Keratinocyte (primary cell): Measurements from ENCODE around the gene GTF2A1L. TPM values are rescaled to one million over a fixed set of nuclear protein-coding genes. Genes with fewer than 3 reads are reported as not detected.

Experiments used
- DNase-seq: peaks from one replicate; pipeline ENCODE4 v3.0.0-alpha.2; 2011; ENCODE audit warnings: low read depth, missing footprints, low spot score
- FAIRE-seq: peaks from 2 replicates; lab custom pipeline; 2011; peaks lifted over from hg19 to GRCh38; lab: Jason Lieb, UNC
- H2AFZ ChIP-seq: 2 replicates; pipeline ENCODE4 v1.6.0; 2012; ENCODE audit warnings: low read length, control low read depth, inconsistent platforms; ENCODE audit not compliant: control insufficient read depth
- H3K27ac ChIP-seq: 2 replicates; pipeline ENCODE4 v1.5.1; 2011; ENCODE audit warnings: low read length; ENCODE audit not compliant: control insufficient read depth, insufficient read depth
- H3K27me3 ChIP-seq: 3 replicates; pipeline ENCODE4 v1.6.0; 2011; ENCODE audit warnings: low read length; ENCODE audit not compliant: control insufficient read depth, insufficient read depth; ENCODE audit errors: extremely low read depth
- H3K36me3 ChIP-seq, 2 experiments: 2 replicates in 1 of 2; 3 replicates in 1 of 2; pipeline ENCODE4 v1.5.1; 2011; ENCODE audit warnings: low read length in 2 of 2, mild to moderate bottlenecking in 1 of 2; ENCODE audit not compliant: control insufficient read depth in 2 of 2, insufficient read depth in 2 of 2; ENCODE audit errors: extremely low read depth in 1 of 2
- H3K4me1 ChIP-seq: 3 replicates; pipeline ENCODE4 v1.5.1; 2011; ENCODE audit warnings: low read length; ENCODE audit not compliant: control insufficient read depth, insufficient read depth; ENCODE audit errors: extremely low read depth
- H3K4me2 ChIP-seq: 3 replicates; pipeline ENCODE4 v1.6.0; 2011; ENCODE audit warnings: low read depth, low read length; ENCODE audit not compliant: control insufficient read depth, insufficient read depth; ENCODE audit errors: extremely low read depth
- H3K4me3 ChIP-seq, 3 experiments: fragments of 200-600 bp in 1 of 3; sonication (generic) in 1 of 3; 2 replicates in 2 of 3; 3 replicates in 1 of 3; pipeline ENCODE4 v1.5.1; 2011 to 2016; ENCODE audit warnings: low read length in 3 of 3, mild to moderate bottlenecking in 3 of 3, control low read depth in 2 of 3, inconsistent platforms in 1 of 3, low read depth in 1 of 3, mixed read lengths in 1 of 3, mixed run types in 1 of 3, moderate library complexity in 1 of 3; ENCODE audit not compliant: control insufficient read depth in 2 of 3, insufficient read depth in 2 of 3; ENCODE audit errors: extremely low read depth in 1 of 3
- H3K79me2 ChIP-seq: 2 replicates; pipeline ENCODE4 v1.6.0; 2012; ENCODE audit warnings: low read length; ENCODE audit not compliant: control insufficient read depth, insufficient read depth
- H3K9ac ChIP-seq: 3 replicates; pipeline ENCODE4 v1.6.0; 2011; ENCODE audit warnings: low read length; ENCODE audit not compliant: control insufficient read depth, insufficient read depth; ENCODE audit errors: extremely low read depth
- H3K9me1 ChIP-seq: 3 replicates; pipeline ENCODE4 v1.6.0; 2011; ENCODE audit warnings: low read length; ENCODE audit not compliant: control insufficient read depth, insufficient read depth; ENCODE audit errors: extremely low read depth
- H3K9me3 ChIP-seq: 2 replicates; pipeline ENCODE4 v1.5.1; 2012; ENCODE audit warnings: low read depth, low read length; ENCODE audit not compliant: control insufficient read depth
- H4K20me1 ChIP-seq: 3 replicates; pipeline ENCODE4 v1.6.0; 2011; ENCODE audit warnings: low read length; ENCODE audit not compliant: control insufficient read depth, insufficient read depth; ENCODE audit errors: extremely low read depth
- EZH2 ChIP-seq: IDR thresholded peaks from one replicate; pipeline ENCODE4 v1.6.1; 2012; ENCODE audit warnings: inconsistent platforms, mild to moderate bottlenecking, low read length, moderate library complexity
- dilution Hi-C: fragments of 300-500 bp; cut with MboI; formaldehyde crosslinking; loops from one replicate; pipeline ENCODE4 v1.7.0; 2020; ENCODE audit warnings: low sequenced_read_pairs; ENCODE audit not compliant: extremely low pct_ligation_motif_present
- polyA plus RNA-seq, 5 experiments: library from polyadenylated mRNA; depleted of rRNA in 3 of 5; stranded (reverse) in 3 of 5; stranded (forward) in 1 of 5; unstranded in 1 of 5; fragments of >200 nt; gene quantifications; 1 replicate in 1 of 5; 2 replicates in 3 of 5; 3 replicates in 1 of 5; pipeline versions ENCODE4 v1.2.1 to v1.2.3, GENCODE V29; 2011 to 2012; ENCODE audit warnings: missing spikeins in 2 of 5, low read depth in 1 of 5, low replicate concordance in 1 of 5
- TF ChIP-seq, protein P1 (sequence below), 3 experiments: IDR thresholded peaks in 1 of 3; conservative IDR thresholded peaks in 1 of 3; optimal IDR thresholded peaks in 1 of 3; 2 replicates in 2 of 3; 3 replicates in 1 of 3; pipeline versions ENCODE3 to v1.5.1; 2011; ENCODE audit warnings: low read length in 3 of 3, mild to moderate bottlenecking in 3 of 3, moderate library complexity in 2 of 3, control low read depth in 1 of 3, inconsistent platforms in 1 of 3; ENCODE audit not compliant: insufficient read depth in 2 of 3; ENCODE audit errors: extremely low read depth in 1 of 3

GTF2A1L gene
- polyA plus RNA-seq, 1 donor (not counting 4 experiments of a cell fraction or from before 2014, with no cell fraction given), result not detected

DNA sequence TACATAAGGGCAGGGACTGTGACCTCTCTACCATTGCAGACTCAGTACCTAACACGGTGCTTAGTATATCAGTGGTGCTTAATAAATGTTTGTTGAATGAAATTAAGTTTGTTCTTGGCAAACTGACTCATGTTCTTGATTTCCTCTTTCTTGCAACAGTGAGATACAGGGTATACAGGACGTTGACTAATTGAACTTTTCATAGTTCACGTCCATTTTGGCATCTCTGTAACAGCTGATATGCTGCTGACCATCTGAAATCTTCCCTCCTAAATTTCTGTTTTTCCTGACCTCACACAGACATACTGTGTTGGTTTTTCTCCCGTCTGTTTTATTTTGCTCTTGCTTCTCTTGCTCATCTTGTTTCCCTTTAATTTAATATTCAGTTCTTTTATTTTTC, 93.7 kb downstream of the GTF2A1L start:
- no peak overlapping the region for H3K4me3 ChIP-seq
- no peaks in the 10 kb centered on the region for H4K20me1 ChIP-seq
- dilution Hi-C loops, result no loop called here
- H3K9ac ChIP-seq, result no peak overlapping the region
- H3K4me2 ChIP-seq, result no peak overlapping the region
- no peaks in the 10 kb centered on the region for H3K9me3 ChIP-seq
- FAIRE-seq (no peak), DNase-seq (no peak)
- no peaks in the 10 kb centered on the region for H3K4me1 ChIP-seq
- H3K36me3 ChIP-seq, result no peaks in the 10 kb centered on the region
- H3K79me2 ChIP-seq, result no peaks in the 10 kb centered on the region
- H3K9me1 ChIP-seq, result no peaks in the 10 kb centered on the region
- H3K27ac ChIP-seq, result no peak overlapping the region
- H3K27me3 ChIP-seq, result no peaks in the 10 kb centered on the region
- TF ChIP-seq EZH2, result no peak
- TF ChIP-seq, protein P1, sequence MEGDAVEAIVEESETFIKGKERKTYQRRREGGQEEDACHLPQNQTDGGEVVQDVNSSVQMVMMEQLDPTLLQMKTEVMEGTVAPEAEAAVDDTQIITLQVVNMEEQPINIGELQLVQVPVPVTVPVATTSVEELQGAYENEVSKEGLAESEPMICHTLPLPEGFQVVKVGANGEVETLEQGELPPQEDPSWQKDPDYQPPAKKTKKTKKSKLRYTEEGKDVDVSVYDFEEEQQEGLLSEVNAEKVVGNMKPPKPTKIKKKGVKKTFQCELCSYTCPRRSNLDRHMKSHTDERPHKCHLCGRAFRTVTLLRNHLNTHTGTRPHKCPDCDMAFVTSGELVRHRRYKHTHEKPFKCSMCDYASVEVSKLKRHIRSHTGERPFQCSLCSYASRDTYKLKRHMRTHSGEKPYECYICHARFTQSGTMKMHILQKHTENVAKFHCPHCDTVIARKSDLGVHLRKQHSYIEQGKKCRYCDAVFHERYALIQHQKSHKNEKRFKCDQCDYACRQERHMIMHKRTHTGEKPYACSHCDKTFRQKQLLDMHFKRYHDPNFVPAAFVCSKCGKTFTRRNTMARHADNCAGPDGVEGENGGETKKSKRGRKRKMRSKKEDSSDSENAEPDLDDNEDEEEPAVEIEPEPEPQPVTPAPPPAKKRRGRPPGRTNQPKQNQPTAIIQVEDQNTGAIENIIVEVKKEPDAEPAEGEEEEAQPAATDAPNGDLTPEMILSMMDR (optimal IDR thresholded peaks at IDR 0.05 in 1 of 3, IDR thresholded peaks at IDR 0.05 in 1 of 3, conservative IDR thresholded peaks at IDR 0.05 in 1 of 3; ENCODE audit: extremely low read depth in 1 of 3, insufficient read depth in 2 of 3, low read length in 3 of 3), result no peak
- no peak overlapping the region for H2AFZ ChIP-seq

DNA sequence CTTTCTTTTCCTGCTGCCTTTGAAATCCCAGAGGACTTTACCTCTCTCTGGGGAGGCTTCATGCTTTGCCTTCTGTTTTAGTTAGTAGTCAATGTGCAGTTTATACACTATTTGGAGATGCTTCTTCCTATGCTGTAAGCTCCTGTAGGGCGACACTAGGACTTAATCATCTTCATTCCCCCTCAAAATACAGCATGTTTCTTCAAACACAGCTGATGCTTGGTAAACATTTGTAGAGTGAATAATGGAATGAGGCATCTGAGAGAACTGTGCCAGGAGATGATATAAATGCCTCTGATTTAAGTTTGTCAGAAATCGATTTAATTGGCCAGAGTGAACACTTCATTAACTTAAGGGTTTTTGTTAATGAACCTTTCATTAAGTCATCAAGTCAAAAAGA, 94.5 kb downstream of the GTF2A1L start:
- Histone ChIP-seq H3K4me1 (no peaks in the 10 kb centered on the region), H3K27ac (no peak overlapping the region), H3K9ac (no peak overlapping the region), H3K27me3 (no peaks in the 10 kb centered on the region), H3K79me2 (no peaks in the 10 kb centered on the region), H2AFZ (no peak overlapping the region), H3K9me3 (no peaks in the 10 kb centered on the region), H3K9me1 (no peaks in the 10 kb centered on the region), H3K4me3 (no peak overlapping the region), H4K20me1 (no peaks in the 10 kb centered on the region), H3K4me2 (no peak overlapping the region), H3K36me3 (no peaks in the 10 kb centered on the region)
- DNase-seq, result no peak
- no peak for TF ChIP-seq EZH2
- TF ChIP-seq, protein P1 (optimal IDR thresholded peaks at IDR 0.05 in 1 of 3, IDR thresholded peaks at IDR 0.05 in 1 of 3, conservative IDR thresholded peaks at IDR 0.05 in 1 of 3; ENCODE audit: extremely low read depth in 1 of 3, insufficient read depth in 2 of 3, low read length in 3 of 3), result no peak
- dilution Hi-C loops, result no loop called here
- FAIRE-seq, result no peak
